HEK293T (cell line): ENCODE measurements around the gene RGS14.

Experiments
- BHLHE40 ChIP-seq: fragments of 450-650 bp; IDR thresholded peaks from 2 replicates; pipeline ENCODE4 v1.6.1; 2016; ENCODE audit warnings: mild to moderate bottlenecking, moderate library complexity, borderline replicate concordance
- CTBP1 ChIP-seq: fragments of 450-650 bp; IDR thresholded peaks from 2 replicates; pipeline ENCODE4 v1.6.1; 2016; ENCODE audit warnings: borderline replicate concordance
- ELF4 ChIP-seq: fragments of 450-650 bp; IDR thresholded peaks from 2 replicates; pipeline ENCODE4 v1.6.1; 2017; ENCODE audit warnings: antibody characterized with exemption
- FOXA1 ChIP-seq: fragments of 450-650 bp; IDR thresholded peaks from 2 replicates; pipeline ENCODE4 v1.6.1; 2016; ENCODE audit warnings: mild to moderate bottlenecking
- FOXK2 ChIP-seq: fragments of 450-650 bp; IDR thresholded peaks from 2 replicates; pipeline ENCODE4 v1.6.1; 2016; ENCODE audit warnings: mild to moderate bottlenecking
- FOXM1 ChIP-seq: fragments of 450-650 bp; IDR thresholded peaks from 2 replicates; pipeline ENCODE4 v1.6.1; 2017; ENCODE audit warnings: mild to moderate bottlenecking, borderline replicate concordance
- HDGF ChIP-seq: fragments of 450-650 bp; IDR thresholded peaks from 2 replicates; pipeline ENCODE4 v1.6.1; 2017; ENCODE audit warnings: antibody characterized with exemption, borderline replicate concordance
- L3MBTL2 ChIP-seq: fragments of 450-650 bp; conservative IDR thresholded peaks from 2 replicates; pipeline ENCODE4 v1.6.1; 2016; ENCODE audit warnings: mild to moderate bottlenecking
- PKNOX1 ChIP-seq: fragments of 450-650 bp; IDR thresholded peaks from 2 replicates; pipeline ENCODE4 v1.6.1; 2016
- SP1 ChIP-seq: fragments of 450-650 bp; IDR thresholded peaks from 2 replicates; pipeline ENCODE4 v1.6.1; 2017
- SUZ12 ChIP-seq: fragments of 450-650 bp; IDR thresholded peaks from 2 replicates; pipeline ENCODE4 v1.6.1; 2016; ENCODE audit warnings: mild to moderate bottlenecking
- TARDBP ChIP-seq: fragments of 450-650 bp; IDR thresholded peaks from 2 replicates; pipeline ENCODE4 v1.6.1; 2016
- ZNF384 ChIP-seq: fragments of 450-650 bp; IDR thresholded peaks from 2 replicates; pipeline ENCODE4 v1.6.1; 2016

- no peak for TF ChIP-seq SP1
- no peak for TF ChIP-seq FOXK2
- no peak for TF ChIP-seq TARDBP
- TF ChIP-seq FOXM1, result no peak
- no peak for TF ChIP-seq SUZ12
- no peak for TF ChIP-seq HDGF
- TF ChIP-seq L3MBTL2, result no peak
- TF ChIP-seq CTBP1, result no peak
- no peak for TF ChIP-seq ELF4
- TF ChIP-seq FOXA1, result no peak
- TF ChIP-seq BHLHE40, result no peak
- no peak for TF ChIP-seq PKNOX1
- TF ChIP-seq ZNF384, result no peak
Measured at GRCh38 chr5:177376107-177376506, 18.4 kb downstream of the RGS14 start.
